Stimulated activated CD4-positive, alpha-beta T cell treated with anti-CD3 and anti-CD28 coated beads, Interleukin-12 subunit alpha, Interleukin-12 subunit beta, amount 100 ng/mL, for 24 hours (primary cell): ENCODE results near the gene CTSW.
A peak's percentile ranks its signal among the peaks of the same experiment; 100 is the strongest.

Experiments
- DNase-seq, 2 experiments: peaks; one replicate each; pipeline ENCODE4 v3.0.0-alpha.2; 2020; ENCODE audit warnings: low read depth in 2 of 2

CTSW gene

GRCh38 chr11:65903068-65903481, 23.4 kb downstream of the CTSW start:
- no peak for DNase-seq

GRCh38 chr11:65903715-65904114, 24.1 kb downstream of the CTSW start:
- no peak for DNase-seq

GRCh38 chr11:65906602-65907001, 27.0 kb downstream of the CTSW start:
- DNase-seq = no peak

- DNase-seq = no peak
Measured at GRCh38 chr11:65907878-65908277, 28.2 kb downstream of the CTSW start.

- DNase-seq = no peak
Measured at GRCh38 chr11:65911682-65912568, 32.3 kb downstream of the CTSW start.

GRCh38 chr11:65912845-65913244, 33.2 kb downstream of the CTSW start:
- DNase-seq = no peak

GRCh38 chr11:65915101-65915820, 35.6 kb downstream of the CTSW start:
- DNase-seq = no peak

GRCh38 chr11:65915821-65916251, 36.2 kb downstream of the CTSW start:
- no peak for DNase-seq

GRCh38 chr11:65916391-65916790, 36.8 kb downstream of the CTSW start:
- no peak for DNase-seq

- no peak for DNase-seq
Measured at GRCh38 chr11:65917077-65917433, 37.4 kb downstream of the CTSW start.

GRCh38 chr11:65917434-65918210, 38.0 kb downstream of the CTSW start:
- DNase-seq = no peak

GRCh38 chr11:65918211-65919140, 38.8 kb downstream of the CTSW start, which contains the start of gene C11orf68:
Gene C11orf68 (minus strand): TSS chr11:65919062. CDS start chr11:65919031, 31 bp downstream.
- no peak for DNase-seq

GRCh38 chr11:65919141-65919572, 39.5 kb downstream of the CTSW start, which contains the start of gene DRAP1:
Gene DRAP1 (plus strand): TSS chr11:65919426. CDS start chr11:65919502, 76 bp downstream.
- DNase-seq = peak; percentile 97 to 98

GRCh38 chr11:65919573-65920371, 40.1 kb downstream of the CTSW start:
- DNase-seq = peak; percentile 18 to 29

- DNase-seq = no peak
Measured at GRCh38 chr11:65920372-65920802, 40.8 kb downstream of the CTSW start.

- no peak for DNase-seq
Measured at GRCh38 chr11:65921033-65921555, 41.5 kb downstream of the CTSW start.

- DNase-seq = no peak
Measured at GRCh38 chr11:65921876-65922275, 42.2 kb downstream of the CTSW start.

GRCh38 chr11:65922565-65922964, 42.9 kb downstream of the CTSW start:
- no peak for DNase-seq

GRCh38 chr11:65925397-65925796, 45.8 kb downstream of the CTSW start:
- no peak for DNase-seq
